Neural cell (in vitro differentiated cells): ENCODE data around the gene POLD4. TPM values are rescaled to one million over a fixed set of nuclear protein-coding genes. Genes with fewer than 3 reads are reported as not detected.

Source experiments
- H2AFZ ChIP-seq: fragments of 200-600, 300-800 bp; sonication (generic), shearing (Covaris generic); 2 replicates; pipeline ENCODE4 v1.6.0; 2014; ENCODE audit warnings: low read depth, mild to moderate bottlenecking, antibody characterized with exemption, low read length, moderate library complexity
- H3F3A ChIP-seq: fragments of 200-600 bp; shearing (Covaris generic); 2 replicates; pipeline ENCODE4 v1.6.1; 2016; ENCODE audit warnings: mild to moderate bottlenecking, moderate library complexity, mixed read lengths, antibody characterized with exemption, low read length; ENCODE audit not compliant: insufficient read depth, poor library complexity, severe bottlenecking
- H3K27ac ChIP-seq: fragments of 200-600, 300-800 bp; sonication (generic), shearing (Covaris generic); 2 replicates; pipeline ENCODE4 v1.5.1; 2014; ENCODE audit warnings: mild to moderate bottlenecking, low read length, moderate library complexity
- H3K27me3 ChIP-seq: fragments of 300-800, 200-600 bp; sonication (generic), shearing (Covaris generic); 2 replicates; pipeline ENCODE4 v1.6.0; 2014; ENCODE audit warnings: mild to moderate bottlenecking, low read depth, low read length, moderate library complexity; ENCODE audit not compliant: insufficient read depth
- H3K36me3 ChIP-seq: fragments of 300-800, 200-600 bp; sonication (generic), shearing (Covaris generic); 2 replicates; pipeline ENCODE4 v1.5.1; 2014; ENCODE audit warnings: mild to moderate bottlenecking, antibody characterized with exemption, low read length, moderate library complexity; ENCODE audit not compliant: insufficient read depth
- H3K4me2 ChIP-seq: fragments of 300-800, 200-600 bp; sonication (generic), shearing (Covaris generic); 2 replicates; pipeline ENCODE4 v1.6.0; 2014; ENCODE audit warnings: mild to moderate bottlenecking, low read length
- H3K4me3 ChIP-seq: fragments of 300-800, 200-600 bp; sonication (generic), shearing (Covaris generic); 2 replicates; pipeline ENCODE4 v1.5.1; 2014; ENCODE audit warnings: mild to moderate bottlenecking, low read length, moderate library complexity
- H3K79me2 ChIP-seq: fragments of 200-600 bp; shearing (Covaris generic); replicated peaks from 2 replicates; pipeline ENCODE4 v1.6.0; 2014; ENCODE audit warnings: mild to moderate bottlenecking, low read length, moderate library complexity; ENCODE audit not compliant: insufficient read depth
- H3K9ac ChIP-seq: fragments of 300-800, 200-600 bp; sonication (generic), shearing (Covaris generic); 2 replicates; pipeline ENCODE4 v1.6.1; 2016; ENCODE audit warnings: mild to moderate bottlenecking, low read length, mixed read lengths
- H3K9me2 ChIP-seq: fragments of 200-600 bp; shearing (Covaris generic); 2 replicates; pipeline ENCODE4 v1.6.1; 2016; ENCODE audit warnings: mild to moderate bottlenecking, low read length, mixed read lengths; ENCODE audit not compliant: insufficient read depth
- H3K9me3 ChIP-seq: fragments of 200-600, 300-800 bp; sonication (generic), shearing (Covaris generic); 2 replicates; pipeline ENCODE4 v1.6.1; 2016; ENCODE audit warnings: mild to moderate bottlenecking, mixed run types, low read length, moderate library complexity, mixed read lengths
- H4K20me1 ChIP-seq: fragments of 200-600 bp; shearing (Covaris generic); 2 replicates; pipeline ENCODE4 v1.6.1; 2016; ENCODE audit warnings: mild to moderate bottlenecking, mixed run types; ENCODE audit not compliant: insufficient read depth
- EP300 ChIP-seq: fragments of 450-650 bp; conservative IDR thresholded peaks from 2 replicates; pipeline ENCODE4 v1.6.1; 2014; ENCODE audit warnings: antibody characterized with exemption, mild to moderate bottlenecking, moderate library complexity; ENCODE audit not compliant: poor library complexity, severe bottlenecking
- EZH2 ChIP-seq: fragments of 200-600, 300-800 bp; shearing (Covaris generic), sonication (generic); IDR thresholded peaks from 2 replicates; pipeline ENCODE4 v1.6.1; 2014; ENCODE audit warnings: antibody characterized with exemption, low read length, borderline replicate concordance, mild to moderate bottlenecking; ENCODE audit not compliant: insufficient read depth, poor library complexity, severe bottlenecking
- MXI1 ChIP-seq: fragments of 450-650 bp; conservative IDR thresholded peaks from 2 replicates; pipeline ENCODE4 v1.6.1; 2014; ENCODE audit warnings: antibody characterized with exemption, mild to moderate bottlenecking; ENCODE audit not compliant: poor library complexity, severe bottlenecking
- POLR2AphosphoS5 ChIP-seq: IDR thresholded peaks from 2 replicates; pipeline ENCODE4 v1.6.1; 2012
- RAD21 ChIP-seq: fragments of 450-650 bp; conservative IDR thresholded peaks from 2 replicates; pipeline ENCODE4 v1.6.1; 2014; ENCODE audit warnings: antibody characterized with exemption, mild to moderate bottlenecking, moderate library complexity
- SMC3 ChIP-seq: fragments of 450-650 bp; conservative IDR thresholded peaks from 2 replicates; pipeline ENCODE4 v1.6.1; 2014; ENCODE audit warnings: antibody characterized with exemption, mild to moderate bottlenecking, moderate library complexity; ENCODE audit not compliant: poor library complexity
- TAF1 ChIP-seq: IDR thresholded peaks from 2 replicates; pipeline ENCODE4 v1.6.1; 2012; ENCODE audit warnings: low read depth
- polyA plus RNA-seq: library from polyadenylated mRNA; depleted of rRNA; stranded (reverse); fragments of >200 nt; gene quantifications from 2 replicates; pipeline ENCODE4 v1.2.3, GENCODE V29; 2014
- TF ChIP-seq, protein P1 (sequence below): IDR thresholded peaks from 2 replicates; pipeline ENCODE4 v1.6.1; 2012; ENCODE audit warnings: borderline replicate concordance
- TF ChIP-seq, protein P2 (sequence below): fragments of 450-650 bp; IDR thresholded peaks from 2 replicates; pipeline ENCODE4 v1.5.1; 2014; ENCODE audit warnings: antibody characterized with exemption, mild to moderate bottlenecking, moderate library complexity; ENCODE audit not compliant: poor library complexity, severe bottlenecking

Gene POLD4
- polyA plus RNA-seq, 1 donor from 2014 or later = 6.8 TPM

DNA sequence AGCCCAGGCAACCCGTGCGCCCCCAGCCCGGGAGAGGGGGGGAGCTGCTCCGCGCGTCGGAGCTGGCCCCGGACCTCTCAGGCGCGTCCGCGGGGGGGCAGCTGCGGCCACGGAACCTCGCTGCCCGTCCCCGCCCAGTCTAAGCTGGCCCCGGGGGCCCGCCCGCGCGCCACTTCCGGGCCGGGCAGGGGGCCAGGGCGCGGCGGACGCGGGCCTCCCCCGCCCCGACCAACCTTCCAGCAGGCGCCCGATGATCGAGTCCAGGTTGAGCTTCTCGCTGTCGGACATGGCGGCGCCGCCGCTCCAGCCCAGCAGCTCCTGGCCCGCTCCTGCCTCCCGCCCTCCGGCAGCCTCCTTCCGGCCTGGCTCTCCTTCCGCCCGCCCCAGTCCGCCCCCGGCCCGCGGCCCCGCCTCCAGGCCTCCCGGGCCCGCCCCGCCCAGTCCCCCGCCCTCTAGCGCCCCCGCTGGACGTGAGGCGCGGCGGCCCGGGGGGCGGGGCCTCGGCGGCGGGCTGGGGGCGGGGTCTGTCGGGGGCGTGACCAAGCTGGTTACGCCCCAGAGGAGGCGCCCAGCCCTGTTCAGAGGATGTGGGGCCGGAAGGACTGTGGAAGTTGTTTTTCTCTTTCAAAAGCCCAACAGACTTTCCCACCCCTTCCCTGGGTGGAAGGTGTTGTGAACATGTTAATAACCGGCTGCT is 48.3 kb upstream of the POLD4 start, which contains the start of gene PPP1CA:
Gene PPP1CA, minus strand, starts transcription at position 364 of the 697 bp plus-strand sequence. Its CDS starts 76 bp downstream, at position 288.
- Histone ChIP-seq H3K4me2 (peak within 1 kb of the TSS; percentile 78), H3F3A (no peaks in the 10 kb centered on the region), H3K27ac (peak within 1 kb of the TSS; percentile 24), H3K27me3 (no peaks in the 10 kb centered on the region), H3K79me2 (peaks cover 11% of the 10 kb centered on the region), H3K9ac (peak within 1 kb of the TSS; percentile 85), H3K9me2 (no peaks in the 10 kb centered on the region), H3K36me3 (no peaks in the 10 kb centered on the region), H3K9me3 (no peaks in the 10 kb centered on the region), H3K4me3 (peak within 1 kb of the TSS; percentile 98), H4K20me1 (no peaks in the 10 kb centered on the region), H2AFZ (no peak within 1 kb of the TSS)
- TF ChIP-seq POLR2AphosphoS5 = peak; percentile 83
- TF ChIP-seq, protein P1, sequence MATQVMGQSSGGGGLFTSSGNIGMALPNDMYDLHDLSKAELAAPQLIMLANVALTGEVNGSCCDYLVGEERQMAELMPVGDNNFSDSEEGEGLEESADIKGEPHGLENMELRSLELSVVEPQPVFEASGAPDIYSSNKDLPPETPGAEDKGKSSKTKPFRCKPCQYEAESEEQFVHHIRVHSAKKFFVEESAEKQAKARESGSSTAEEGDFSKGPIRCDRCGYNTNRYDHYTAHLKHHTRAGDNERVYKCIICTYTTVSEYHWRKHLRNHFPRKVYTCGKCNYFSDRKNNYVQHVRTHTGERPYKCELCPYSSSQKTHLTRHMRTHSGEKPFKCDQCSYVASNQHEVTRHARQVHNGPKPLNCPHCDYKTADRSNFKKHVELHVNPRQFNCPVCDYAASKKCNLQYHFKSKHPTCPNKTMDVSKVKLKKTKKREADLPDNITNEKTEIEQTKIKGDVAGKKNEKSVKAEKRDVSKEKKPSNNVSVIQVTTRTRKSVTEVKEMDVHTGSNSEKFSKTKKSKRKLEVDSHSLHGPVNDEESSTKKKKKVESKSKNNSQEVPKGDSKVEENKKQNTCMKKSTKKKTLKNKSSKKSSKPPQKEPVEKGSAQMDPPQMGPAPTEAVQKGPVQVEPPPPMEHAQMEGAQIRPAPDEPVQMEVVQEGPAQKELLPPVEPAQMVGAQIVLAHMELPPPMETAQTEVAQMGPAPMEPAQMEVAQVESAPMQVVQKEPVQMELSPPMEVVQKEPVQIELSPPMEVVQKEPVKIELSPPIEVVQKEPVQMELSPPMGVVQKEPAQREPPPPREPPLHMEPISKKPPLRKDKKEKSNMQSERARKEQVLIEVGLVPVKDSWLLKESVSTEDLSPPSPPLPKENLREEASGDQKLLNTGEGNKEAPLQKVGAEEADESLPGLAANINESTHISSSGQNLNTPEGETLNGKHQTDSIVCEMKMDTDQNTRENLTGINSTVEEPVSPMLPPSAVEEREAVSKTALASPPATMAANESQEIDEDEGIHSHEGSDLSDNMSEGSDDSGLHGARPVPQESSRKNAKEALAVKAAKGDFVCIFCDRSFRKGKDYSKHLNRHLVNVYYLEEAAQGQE = no peak
- no peak for TF ChIP-seq EP300
- TF ChIP-seq EZH2 = no peak
- TF ChIP-seq TAF1 = no peak
- peak; percentile 70 for TF ChIP-seq MXI1
- TF ChIP-seq, protein P2, sequence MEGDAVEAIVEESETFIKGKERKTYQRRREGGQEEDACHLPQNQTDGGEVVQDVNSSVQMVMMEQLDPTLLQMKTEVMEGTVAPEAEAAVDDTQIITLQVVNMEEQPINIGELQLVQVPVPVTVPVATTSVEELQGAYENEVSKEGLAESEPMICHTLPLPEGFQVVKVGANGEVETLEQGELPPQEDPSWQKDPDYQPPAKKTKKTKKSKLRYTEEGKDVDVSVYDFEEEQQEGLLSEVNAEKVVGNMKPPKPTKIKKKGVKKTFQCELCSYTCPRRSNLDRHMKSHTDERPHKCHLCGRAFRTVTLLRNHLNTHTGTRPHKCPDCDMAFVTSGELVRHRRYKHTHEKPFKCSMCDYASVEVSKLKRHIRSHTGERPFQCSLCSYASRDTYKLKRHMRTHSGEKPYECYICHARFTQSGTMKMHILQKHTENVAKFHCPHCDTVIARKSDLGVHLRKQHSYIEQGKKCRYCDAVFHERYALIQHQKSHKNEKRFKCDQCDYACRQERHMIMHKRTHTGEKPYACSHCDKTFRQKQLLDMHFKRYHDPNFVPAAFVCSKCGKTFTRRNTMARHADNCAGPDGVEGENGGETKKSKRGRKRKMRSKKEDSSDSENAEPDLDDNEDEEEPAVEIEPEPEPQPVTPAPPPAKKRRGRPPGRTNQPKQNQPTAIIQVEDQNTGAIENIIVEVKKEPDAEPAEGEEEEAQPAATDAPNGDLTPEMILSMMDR = peak; percentile 7
- peak; percentile 43 for TF ChIP-seq RAD21
- TF ChIP-seq SMC3 = peak; percentile 49

DNA sequence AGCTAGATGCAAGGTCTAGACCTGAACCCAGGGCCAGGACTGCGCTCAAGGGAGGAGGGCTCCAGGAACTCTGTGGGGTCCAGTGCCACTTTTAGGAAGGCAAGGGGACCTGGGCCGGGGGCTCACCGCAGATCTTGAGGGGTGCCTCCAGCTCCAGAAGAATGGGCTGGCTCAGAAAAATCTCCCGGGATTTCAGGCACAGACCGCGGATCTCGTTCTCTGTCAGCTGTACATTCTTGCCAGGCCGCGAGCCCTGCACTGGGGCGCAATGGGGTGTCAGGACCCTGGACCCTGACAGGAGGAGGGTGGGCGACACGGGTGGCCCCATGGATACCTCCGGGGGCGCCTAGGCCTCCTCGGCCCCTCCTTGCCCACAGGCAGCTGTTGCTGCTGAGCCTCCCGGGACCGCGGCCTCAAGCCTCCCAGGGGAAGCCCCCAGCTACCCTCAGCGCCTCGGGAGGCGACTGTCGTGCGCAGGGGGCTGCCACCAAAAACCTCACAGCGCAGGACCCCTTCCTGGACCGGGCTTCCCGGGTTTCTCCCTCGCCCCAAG is 47.7 kb upstream of the POLD4 start:
- Histone ChIP-seq H3K4me3 (peak overlapping the region; percentile 98), H2AFZ (no peak overlapping the region), H3F3A (no peaks in the 10 kb centered on the region), H3K27me3 (no peaks in the 10 kb centered on the region), H3K9me3 (no peaks in the 10 kb centered on the region), H3K79me2 (peaks cover 11% of the 10 kb centered on the region), H4K20me1 (no peaks in the 10 kb centered on the region), H3K9me2 (no peaks in the 10 kb centered on the region), H3K27ac (peak overlapping the region; percentile 24), H3K36me3 (no peaks in the 10 kb centered on the region), H3K4me2 (peak overlapping the region; percentile 78), H3K9ac (peak overlapping the region; percentile 85)
- TF ChIP-seq, protein P2 = no peak
- TF ChIP-seq MXI1 (no peak), TAF1 (no peak), POLR2AphosphoS5 (no peak), EP300 (no peak), RAD21 (no peak), SMC3 (no peak), EZH2 (no peak)
- TF ChIP-seq, protein P1 = no peak
